OCI-LY1 (cell line): ENCODE results near the gene ZBTB46.
A peak's percentile ranks its signal among the peaks of the same experiment; 100 is the strongest.

Experiments used
- EZH2 ChIP-seq: fragments of 200-600 bp; sonication (generic), shearing (Covaris generic); IDR thresholded peaks from 2 replicates; pipeline ENCODE4 v1.8.0; 2017; ENCODE audit warnings: borderline replicate concordance, mixed run types, mild to moderate bottlenecking, antibody characterized with exemption, low read length, moderate library complexity, mixed read lengths
- TF ChIP-seq, protein P1 (sequence below): fragments of 200-600 bp; sonication (generic), shearing (Covaris generic); IDR thresholded peaks from 2 replicates; pipeline ENCODE4 v1.5.1; 2017; ENCODE audit warnings: mild to moderate bottlenecking, antibody characterized with exemption, low read length, moderate library complexity, mixed read lengths

DNA sequence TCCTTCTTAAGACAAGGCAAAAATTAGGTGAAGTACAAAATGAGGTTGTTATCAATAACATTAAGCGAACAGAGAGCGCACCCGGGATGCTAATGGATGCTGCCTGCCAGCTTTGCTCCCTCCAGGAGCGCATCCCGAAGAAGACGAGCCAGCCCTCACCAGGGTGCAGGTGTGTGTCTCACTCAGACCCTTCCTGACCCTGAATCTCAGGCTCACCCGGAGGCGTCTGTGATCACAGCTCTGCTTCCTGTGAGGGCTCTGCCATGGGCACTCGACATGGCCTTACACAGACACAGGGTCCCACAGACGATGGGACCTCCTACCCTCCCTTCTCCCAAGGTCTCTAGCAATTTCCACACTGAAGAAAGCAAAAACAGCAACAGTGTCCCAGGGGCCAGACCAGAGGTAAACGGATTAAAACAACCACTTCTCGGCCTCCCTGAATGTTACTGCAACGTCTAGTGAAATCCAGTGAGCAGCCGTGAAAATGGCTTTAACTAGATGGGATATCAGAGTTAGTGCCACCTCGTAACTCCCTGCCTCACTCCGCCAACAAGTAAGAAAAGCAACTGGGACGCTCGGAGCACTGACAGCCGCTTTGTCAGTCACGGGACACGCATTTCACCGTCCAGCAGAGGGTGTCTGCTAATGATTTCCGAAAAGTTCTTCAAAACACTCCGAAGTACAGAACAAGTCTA is 11.7 kb downstream of the ZBTB46 start:
- TF ChIP-seq, protein P1, sequence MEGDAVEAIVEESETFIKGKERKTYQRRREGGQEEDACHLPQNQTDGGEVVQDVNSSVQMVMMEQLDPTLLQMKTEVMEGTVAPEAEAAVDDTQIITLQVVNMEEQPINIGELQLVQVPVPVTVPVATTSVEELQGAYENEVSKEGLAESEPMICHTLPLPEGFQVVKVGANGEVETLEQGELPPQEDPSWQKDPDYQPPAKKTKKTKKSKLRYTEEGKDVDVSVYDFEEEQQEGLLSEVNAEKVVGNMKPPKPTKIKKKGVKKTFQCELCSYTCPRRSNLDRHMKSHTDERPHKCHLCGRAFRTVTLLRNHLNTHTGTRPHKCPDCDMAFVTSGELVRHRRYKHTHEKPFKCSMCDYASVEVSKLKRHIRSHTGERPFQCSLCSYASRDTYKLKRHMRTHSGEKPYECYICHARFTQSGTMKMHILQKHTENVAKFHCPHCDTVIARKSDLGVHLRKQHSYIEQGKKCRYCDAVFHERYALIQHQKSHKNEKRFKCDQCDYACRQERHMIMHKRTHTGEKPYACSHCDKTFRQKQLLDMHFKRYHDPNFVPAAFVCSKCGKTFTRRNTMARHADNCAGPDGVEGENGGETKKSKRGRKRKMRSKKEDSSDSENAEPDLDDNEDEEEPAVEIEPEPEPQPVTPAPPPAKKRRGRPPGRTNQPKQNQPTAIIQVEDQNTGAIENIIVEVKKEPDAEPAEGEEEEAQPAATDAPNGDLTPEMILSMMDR, result peak; percentile 41; the same call in 1 of the 2 replicates
- TF ChIP-seq EZH2, result no peak
